HCT116 (cell line): ENCODE data around the gene AVL9. TPM values are rescaled to one million over a fixed set of nuclear protein-coding genes. Genes with fewer than 3 reads are reported as not detected.
"Not testable (repeated sequence)": the region's sequence is repeated elsewhere in the genome, so short reads cannot be mapped to it uniquely, and the experiment has no call there.

Experiments used
- ATAC-seq: fragments of 200-7000 bp; cut with Tn5 transposase; 2 replicates; pipeline ENCODE4 v1.9.1; 2020; ENCODE audit warnings: mild to moderate bottlenecking, moderate library complexity
- BruUV-seq: library from RNA; stranded (reverse); fragments of 400-500 nt; replicated peaks from 2 replicates; lab custom pipeline; 2021; lab: Mats Ljungman, UMichigan
- CTCF ChIA-PET: fragments of 300-600 bp; sonication (Branson Sonifier 250); formaldehyde crosslinking; loops from one replicate; lab custom pipeline; 2021; ENCODE audit warnings: antibody characterized with exemption; lab: Charles Lee
- POLR2A ChIA-PET: fragments of 300-600, 350-600 bp; sonication (Branson Sonifier 250); formaldehyde crosslinking; loops from one replicate; lab custom pipeline; 2021; ENCODE audit warnings: antibody characterized with exemption; lab: Charles Lee
- RAD21 ChIA-PET, 2 experiments: fragments of 300-600 bp; sonication (Branson Sonifier 250); formaldehyde crosslinking; loops; one replicate each; lab custom pipeline; 2023; ENCODE audit warnings: low total read pairs in 2 of 2; ENCODE audit not compliant: uncharacterized antibody in 2 of 2, unreplicated experiment in 2 of 2, low non-redundant PET in 1 of 2; lab: Charles Lee
- DNase-seq: peaks from one replicate; pipeline ENCODE4 v3.0.0-alpha.2; 2010; ENCODE audit warnings: low read depth, low spot score
- H2AFZ ChIP-seq: fragments of 200-600 bp; shearing (Covaris generic), sonication (generic); 2 replicates; pipeline ENCODE4 v1.6.1; 2017; ENCODE audit warnings: low read depth, mixed run types, mixed read lengths, antibody characterized with exemption, low read length; ENCODE audit not compliant: poor library complexity, severe bottlenecking
- H3K27ac ChIP-seq: 2 replicates; pipeline ENCODE4 v1.5.1; 2012; ENCODE audit warnings: low read depth, low read length
- H3K27me3 ChIP-seq: fragments of 200-600 bp; sonication (generic); 2 replicates; pipeline ENCODE4 v1.6.1; 2016; ENCODE audit warnings: mixed run types, low read length, mixed read lengths; ENCODE audit not compliant: insufficient read depth
- H3K36me3 ChIP-seq, 2 experiments: fragments of 200-500 bp in 1 of 2; fragments of 200-600 bp in 1 of 2; sonication (Bioruptor generic) in 1 of 2; sonication (generic) in 1 of 2; 2 replicates each; pipeline versions ENCODE4 v1.5.1 to v1.6.1; 2014 to 2016; ENCODE audit warnings: low read length in 2 of 2, inconsistent platforms in 1 of 2, mixed read lengths in 1 of 2, mixed run types in 1 of 2; ENCODE audit not compliant: insufficient read depth in 2 of 2, control insufficient read depth in 1 of 2
- H3K4me1 ChIP-seq, 2 experiments: fragments of 200-600 bp in 1 of 2; sonication (generic) in 1 of 2; 2 replicates each; pipeline versions ENCODE4 v1.5.1 to v1.6.1; 2012 to 2017; ENCODE audit warnings: low read length in 2 of 2, inconsistent platforms in 1 of 2, mild to moderate bottlenecking in 1 of 2, mixed read lengths in 1 of 2, mixed run types in 1 of 2, moderate library complexity in 1 of 2; ENCODE audit not compliant: insufficient read depth in 2 of 2, control insufficient read depth in 1 of 2
- H3K4me2 ChIP-seq: fragments of 200-600 bp; sonication (generic); 2 replicates; pipeline ENCODE4 v1.6.1; 2017; ENCODE audit warnings: mixed run types, low read length, mixed read lengths
- H3K4me3 ChIP-seq, 2 experiments: fragments of 200-600 bp in 1 of 2; sonication (generic) in 1 of 2; replicated peaks in 1 of 2; 2 replicates each; pipeline ENCODE4 v1.5.1; 2011 to 2016; ENCODE audit warnings: low read length in 2 of 2, control low read depth in 1 of 2, low read depth in 1 of 2, mild to moderate bottlenecking in 1 of 2, mixed read lengths in 1 of 2, mixed run types in 1 of 2
- H3K79me2 ChIP-seq: fragments of 200-600 bp; sonication (generic); 2 replicates; pipeline ENCODE4 v1.6.1; 2017; ENCODE audit warnings: mild to moderate bottlenecking, mixed run types, low read length, moderate library complexity, mixed read lengths; ENCODE audit not compliant: insufficient read depth
- H3K9ac ChIP-seq: fragments of 200-600 bp; sonication (generic); 2 replicates; pipeline ENCODE4 v1.6.1; 2016; ENCODE audit warnings: low read length, mixed read lengths
- H3K9me2 ChIP-seq: fragments of 200-600 bp; sonication (generic), shearing (Covaris generic); 2 replicates; pipeline ENCODE4 v1.6.1; 2017; ENCODE audit warnings: mixed run types, mild to moderate bottlenecking, moderate library complexity; ENCODE audit not compliant: insufficient read depth
- H3K9me3 ChIP-seq, 2 experiments: fragments of 200-500 bp in 1 of 2; fragments of 200-600 bp in 1 of 2; sonication (Bioruptor generic) in 1 of 2; sonication (generic) in 1 of 2; 2 replicates each; pipeline ENCODE4 v1.6.1; 2014 to 2017; ENCODE audit warnings: low read length in 2 of 2, mixed read lengths in 2 of 2, inconsistent platforms in 1 of 2, low read depth in 1 of 2, mild to moderate bottlenecking in 1 of 2, mixed run types in 1 of 2, moderate library complexity in 1 of 2; ENCODE audit not compliant: control insufficient read depth in 1 of 2, insufficient read depth in 1 of 2
- H4K20me1 ChIP-seq: fragments of 200-600 bp; sonication (generic), shearing (Covaris generic); 2 replicates; pipeline ENCODE4 v1.6.1; 2017; ENCODE audit warnings: mixed run types, mild to moderate bottlenecking, moderate library complexity; ENCODE audit not compliant: insufficient read depth
- ELF1 ChIP-seq: IDR thresholded peaks from 2 replicates; pipeline ENCODE4 v1.6.1; 2012; ENCODE audit warnings: low read depth, borderline replicate concordance
- EZH2phosphoT487 ChIP-seq: fragments of 200-600 bp; IDR thresholded peaks from 2 replicates; pipeline ENCODE4 v1.6.1; 2018; ENCODE audit warnings: antibody characterized with exemption, borderline replicate concordance
- JUND ChIP-seq: IDR thresholded peaks from 2 replicates; pipeline ENCODE4 v1.6.1; 2012
- SIN3A ChIP-seq: IDR thresholded peaks from 2 replicates; pipeline ENCODE4 v1.6.1; 2012; ENCODE audit warnings: low read depth
- SP1 ChIP-seq: IDR thresholded peaks from 2 replicates; pipeline ENCODE4 v1.6.1; 2012; ENCODE audit warnings: low read depth
- SRF ChIP-seq: IDR thresholded peaks from 2 replicates; pipeline ENCODE4 v1.6.1; 2012; ENCODE audit warnings: low read depth
- TCF7L2 ChIP-seq: IDR thresholded peaks from 2 replicates; pipeline ENCODE4 v1.7.0; 2011; ENCODE audit warnings: borderline replicate concordance, inconsistent platforms; ENCODE audit not compliant: insufficient read depth, insufficient read length; ENCODE audit errors: extremely low read depth
- ZFX ChIP-seq: fragments of 450-650 bp; IDR thresholded peaks from 2 replicates; pipeline ENCODE4 v1.6.1; 2017
- intact Hi-C: fragments of 100-400 bp; cut with micrococcal nuclease; formaldehyde crosslinking; loops from 2 replicates; pipeline ENCODE4 v1.10.0; 2022
- total RNA-seq: library from RNA; stranded (reverse); gene quantifications from one replicate; pipeline ENCODE4 v1.2.1, GENCODE V29; 2021; ENCODE audit not compliant: unreplicated experiment
- TF ChIP-seq, protein P1 (sequence below), 3 experiments: fragments of 200-600 bp in 1 of 3; sonication (generic) in 1 of 3; IDR thresholded peaks in 2 of 3; conservative IDR thresholded peaks in 1 of 3; 2 replicates each; pipeline ENCODE4 v1.5.1; 2012 to 2017; ENCODE audit warnings: low read depth in 2 of 3, low read length in 2 of 3, antibody characterized with exemption in 1 of 3, borderline replicate concordance in 1 of 3, control low read depth in 1 of 3, mild to moderate bottlenecking in 1 of 3, mixed read lengths in 1 of 3, mixed run types in 1 of 3, moderate library complexity in 1 of 3; ENCODE audit not compliant: insufficient read depth in 1 of 3
- TF ChIP-seq, protein P2 (sequence below): IDR thresholded peaks from 2 replicates; pipeline ENCODE4 v1.6.1; 2012; ENCODE audit warnings: low read depth

AVL9 gene
- total RNA-seq, 1 experiment from 2014 or later = 89.0 TPM

DNA sequence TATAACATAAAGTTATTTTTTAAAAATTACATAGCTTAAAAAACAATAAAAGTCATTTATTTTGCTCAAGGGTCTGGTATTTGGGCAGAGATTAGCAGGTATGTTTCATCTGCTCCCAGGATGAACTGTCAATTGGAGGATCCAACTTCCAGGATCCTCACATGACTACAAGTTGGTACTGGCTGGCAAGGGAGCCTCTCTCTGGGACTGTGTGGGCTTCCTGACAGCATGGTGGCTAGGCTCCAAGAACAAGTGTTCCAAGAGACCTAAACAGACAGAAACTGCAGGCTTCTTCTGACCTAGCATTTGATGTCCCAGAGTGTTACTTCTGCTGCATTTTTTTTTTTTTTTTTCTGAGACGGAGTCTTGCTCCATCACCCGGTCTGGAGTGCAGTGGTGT lies 107.2 kb downstream of the AVL9 start:
- DNase-seq = no peak

DNA sequence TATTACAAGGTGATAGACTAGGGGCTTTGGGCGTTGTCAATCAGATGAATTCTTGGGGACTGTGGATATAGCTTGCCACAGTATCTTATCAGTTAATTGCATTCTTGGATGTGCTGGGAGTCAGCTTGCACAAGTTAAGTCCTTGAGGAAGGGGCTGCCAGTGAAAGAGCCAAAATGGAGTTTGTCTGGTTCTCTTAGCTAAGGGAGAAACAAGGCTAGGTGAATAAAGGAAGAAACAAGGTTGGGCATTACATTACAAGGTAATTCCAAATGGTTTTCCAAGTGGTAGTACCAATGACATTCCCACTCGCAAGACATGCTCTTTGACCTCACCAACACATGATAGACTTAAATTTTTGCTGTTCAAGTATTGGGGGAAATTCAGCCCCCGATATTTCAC lies 108.2 kb downstream of the AVL9 start:
- H3K9ac ChIP-seq, H3K9me2 ChIP-seq, CTCF ChIA-PET, H3K79me2 ChIP-seq, H3K27me3 ChIP-seq, DNase-seq, intact Hi-C loops, H3K4me3 ChIP-seq, BruUV-seq, H3K36me3 ChIP-seq, H4K20me1 ChIP-seq, H3K4me2 ChIP-seq, RAD21 ChIA-PET, POLR2A ChIA-PET, H3K27ac ChIP-seq, H2AFZ ChIP-seq, H3K4me1 ChIP-seq, ATAC-seq, H3K9me3 ChIP-seq: not testable (repeated sequence)

More for the DNA sequence above, 107.2 kb downstream of the AVL9 start:
- Histone ChIP-seq H3K36me3 (no peaks in the 10 kb centered on the region), H3K4me3 (no peak overlapping the region), H3K4me1 (no peaks in the 10 kb centered on the region), H3K9me2 (no peaks in the 10 kb centered on the region), H3K9me3 (no peaks in the 10 kb centered on the region), H4K20me1 (no peaks in the 10 kb centered on the region)
- ATAC-seq = no peak
- TF ChIP-seq, protein P1, sequence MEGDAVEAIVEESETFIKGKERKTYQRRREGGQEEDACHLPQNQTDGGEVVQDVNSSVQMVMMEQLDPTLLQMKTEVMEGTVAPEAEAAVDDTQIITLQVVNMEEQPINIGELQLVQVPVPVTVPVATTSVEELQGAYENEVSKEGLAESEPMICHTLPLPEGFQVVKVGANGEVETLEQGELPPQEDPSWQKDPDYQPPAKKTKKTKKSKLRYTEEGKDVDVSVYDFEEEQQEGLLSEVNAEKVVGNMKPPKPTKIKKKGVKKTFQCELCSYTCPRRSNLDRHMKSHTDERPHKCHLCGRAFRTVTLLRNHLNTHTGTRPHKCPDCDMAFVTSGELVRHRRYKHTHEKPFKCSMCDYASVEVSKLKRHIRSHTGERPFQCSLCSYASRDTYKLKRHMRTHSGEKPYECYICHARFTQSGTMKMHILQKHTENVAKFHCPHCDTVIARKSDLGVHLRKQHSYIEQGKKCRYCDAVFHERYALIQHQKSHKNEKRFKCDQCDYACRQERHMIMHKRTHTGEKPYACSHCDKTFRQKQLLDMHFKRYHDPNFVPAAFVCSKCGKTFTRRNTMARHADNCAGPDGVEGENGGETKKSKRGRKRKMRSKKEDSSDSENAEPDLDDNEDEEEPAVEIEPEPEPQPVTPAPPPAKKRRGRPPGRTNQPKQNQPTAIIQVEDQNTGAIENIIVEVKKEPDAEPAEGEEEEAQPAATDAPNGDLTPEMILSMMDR (IDR thresholded peaks at IDR 0.05 in 2 of 3, conservative IDR thresholded peaks at IDR 0.05 in 1 of 3; ENCODE audit: borderline replicate concordance in 1 of 3, insufficient read depth in 1 of 3, low read depth in 2 of 3, low read length in 2 of 3) = no peak
- TF ChIP-seq TCF7L2 (no peak), JUND (no peak), EZH2phosphoT487 (no peak), ELF1 (no peak), SRF (no peak), SP1 (no peak), SIN3A (no peak), ZFX (no peak)
- TF ChIP-seq, protein P2, sequence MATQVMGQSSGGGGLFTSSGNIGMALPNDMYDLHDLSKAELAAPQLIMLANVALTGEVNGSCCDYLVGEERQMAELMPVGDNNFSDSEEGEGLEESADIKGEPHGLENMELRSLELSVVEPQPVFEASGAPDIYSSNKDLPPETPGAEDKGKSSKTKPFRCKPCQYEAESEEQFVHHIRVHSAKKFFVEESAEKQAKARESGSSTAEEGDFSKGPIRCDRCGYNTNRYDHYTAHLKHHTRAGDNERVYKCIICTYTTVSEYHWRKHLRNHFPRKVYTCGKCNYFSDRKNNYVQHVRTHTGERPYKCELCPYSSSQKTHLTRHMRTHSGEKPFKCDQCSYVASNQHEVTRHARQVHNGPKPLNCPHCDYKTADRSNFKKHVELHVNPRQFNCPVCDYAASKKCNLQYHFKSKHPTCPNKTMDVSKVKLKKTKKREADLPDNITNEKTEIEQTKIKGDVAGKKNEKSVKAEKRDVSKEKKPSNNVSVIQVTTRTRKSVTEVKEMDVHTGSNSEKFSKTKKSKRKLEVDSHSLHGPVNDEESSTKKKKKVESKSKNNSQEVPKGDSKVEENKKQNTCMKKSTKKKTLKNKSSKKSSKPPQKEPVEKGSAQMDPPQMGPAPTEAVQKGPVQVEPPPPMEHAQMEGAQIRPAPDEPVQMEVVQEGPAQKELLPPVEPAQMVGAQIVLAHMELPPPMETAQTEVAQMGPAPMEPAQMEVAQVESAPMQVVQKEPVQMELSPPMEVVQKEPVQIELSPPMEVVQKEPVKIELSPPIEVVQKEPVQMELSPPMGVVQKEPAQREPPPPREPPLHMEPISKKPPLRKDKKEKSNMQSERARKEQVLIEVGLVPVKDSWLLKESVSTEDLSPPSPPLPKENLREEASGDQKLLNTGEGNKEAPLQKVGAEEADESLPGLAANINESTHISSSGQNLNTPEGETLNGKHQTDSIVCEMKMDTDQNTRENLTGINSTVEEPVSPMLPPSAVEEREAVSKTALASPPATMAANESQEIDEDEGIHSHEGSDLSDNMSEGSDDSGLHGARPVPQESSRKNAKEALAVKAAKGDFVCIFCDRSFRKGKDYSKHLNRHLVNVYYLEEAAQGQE = no peak
- TF ChIP-seq, all 23 proteins: peak for 0
- intact Hi-C loops = no loop called here
- ChIA-PET CTCF (no interaction called here), RAD21 (no interaction called here), POLR2A (interaction anchor here (0.7 kb wide), 1 partner anchor 1480 kb away, joined by 4 read pairs; no protein-coding TSS in a partner anchor)
- Histone ChIP-seq H3K27me3 (no peaks in the 10 kb centered on the region), H3K4me2 (no peak overlapping the region), H2AFZ (no peak overlapping the region), H3K27ac (no peak overlapping the region), H3K9ac (no peak overlapping the region), H3K79me2 (no peaks in the 10 kb centered on the region)
- BruUV-seq = no TSS peak
